Lower lobe of right lung (tissue), 2 donors: ENCODE measurements around the gene JAGN1. TPM values are rescaled to one million over a fixed set of nuclear protein-coding genes. Genes with fewer than 3 reads are reported as not detected.

ENCODE experiments used
- ATAC-seq, 2 donors: fragments of 200-7000 bp; cut with Tn5 transposase; one replicate each; pipeline ENCODE4 v1.9.1; 2020 to 2022; ENCODE audit warnings: mild to moderate bottlenecking in 2 of 2, moderate library complexity in 2 of 2
- DNase-seq: peaks from one replicate; pipeline ENCODE4 v3.0.0-alpha.2; 2020
- H3K27ac ChIP-seq: fragments of 200-600 bp; one replicate; pipeline ENCODE4 v1.8.0; 2022
- H3K27me3 ChIP-seq: fragments of 200-600 bp; one replicate; pipeline ENCODE4 v1.8.0; 2022; ENCODE audit warnings: low read depth
- H3K36me3 ChIP-seq: fragments of 200-600 bp; one replicate; pipeline ENCODE4 v1.8.0; 2022; ENCODE audit warnings: mild to moderate bottlenecking
- H3K4me1 ChIP-seq: fragments of 200-600 bp; one replicate; pipeline ENCODE4 v1.8.0; 2022
- H3K4me3 ChIP-seq: fragments of 200-600 bp; one replicate; pipeline ENCODE4 v1.8.0; 2022; ENCODE audit warnings: mild to moderate bottlenecking
- H3K9me3 ChIP-seq: fragments of 200-600 bp; one replicate; pipeline ENCODE4 v1.8.0; 2022
- CTCF ChIP-seq: fragments of 200-600 bp; IDR thresholded peaks from one replicate; pipeline ENCODE4 v1.8.0; 2022; ENCODE audit warnings: antibody characterized with exemption, mild to moderate bottlenecking
- intact Hi-C: fragments of 100-400 bp; cut with DNase I; formaldehyde crosslinking; loops from one replicate; pipeline ENCODE4 v1.11.0; 2022
- total RNA-seq: library from RNA; stranded (reverse); fragmentation: NEBNext Ultra II Directional; extraction: Animal tissue kit (Norgen Biotek cat#: 25700); gene quantifications from one replicate; pipeline ENCODE4 v1.2.1, GENCODE V29; 2021
- donor health status: DM: no; HTN: yes; CAD: no; lungs with severe emphysema.

JAGN1 gene
- total RNA-seq, 1 donor from 2014 or later, result 23.8 TPM

- no peak for TF ChIP-seq CTCF
- no peak for DNase-seq
- Histone ChIP-seq H3K4me1 (peaks cover 5% of the 10 kb centered on the region), H3K36me3 (peaks cover 45% of the 10 kb centered on the region), H3K27ac (no peak overlapping the region), H3K9me3 (no peaks in the 10 kb centered on the region), H3K4me3 (no peak overlapping the region), H3K27me3 (no peaks in the 10 kb centered on the region)
- no peak for ATAC-seq
- intact Hi-C loops, result no loop called here
Observed at GRCh38 chr3:9942934-9943690, 52.7 kb downstream of the JAGN1 start.

Other genes with a start within 250 kb of the JAGN1 start
- 61.0 TPM for gene MTMR14, start 241.1 kb upstream of the JAGN1 start, total RNA-seq
- gene CPNE9, start 186.8 kb upstream of the JAGN1 start, total RNA-seq, result 0.44 TPM
- gene BRPF1, start 158.9 kb upstream of the JAGN1 start, total RNA-seq, result 22.3 TPM
- gene OGG1, start 140.7 kb upstream of the JAGN1 start, total RNA-seq, result 21.5 TPM
- gene CAMK1, start 120.7 kb upstream of the JAGN1 start, total RNA-seq, result 30.8 TPM
- 53.8 TPM for gene TADA3, start 98.1 kb upstream of the JAGN1 start, total RNA-seq
- 170 TPM for gene ARPC4, start 97.5 kb upstream of the JAGN1 start, total RNA-seq
- 50.0 TPM for gene TTLL3, start 80.3 kb upstream of the JAGN1 start, total RNA-seq
- gene RPUSD3, start 46.6 kb upstream of the JAGN1 start, total RNA-seq, result 36.5 TPM
- gene CIDEC, start 10.4 kb upstream of the JAGN1 start, total RNA-seq, result not detected
- 21.5 TPM for gene IL17RE, start 12.2 kb downstream of the JAGN1 start, total RNA-seq
- gene IL17RC, start 26.5 kb downstream of the JAGN1 start, total RNA-seq, result 27.2 TPM
- gene CRELD1, start 43.2 kb downstream of the JAGN1 start, total RNA-seq, result 54.3 TPM
- gene PRRT3, start 61.8 kb downstream of the JAGN1 start, total RNA-seq, result 2.1 TPM
- gene EMC3, start 96.2 kb downstream of the JAGN1 start, total RNA-seq, result 74.9 TPM
- gene FANCD2, start 135.8 kb downstream of the JAGN1 start, total RNA-seq, result 6.1 TPM
- gene FANCD2OS, start 217.6 kb downstream of the JAGN1 start, total RNA-seq, result not detected
- 116 TPM for gene BRK1, start 225.1 kb downstream of the JAGN1 start, total RNA-seq